ENCODE results near the gene XDH. TPM values are rescaled to one million over a fixed set of nuclear protein-coding genes. Genes with fewer than 3 reads are reported as not detected.

The XDH gene
- total RNA-seq, 1 donor from 2014 or later: 1.3 TPM

DNA sequence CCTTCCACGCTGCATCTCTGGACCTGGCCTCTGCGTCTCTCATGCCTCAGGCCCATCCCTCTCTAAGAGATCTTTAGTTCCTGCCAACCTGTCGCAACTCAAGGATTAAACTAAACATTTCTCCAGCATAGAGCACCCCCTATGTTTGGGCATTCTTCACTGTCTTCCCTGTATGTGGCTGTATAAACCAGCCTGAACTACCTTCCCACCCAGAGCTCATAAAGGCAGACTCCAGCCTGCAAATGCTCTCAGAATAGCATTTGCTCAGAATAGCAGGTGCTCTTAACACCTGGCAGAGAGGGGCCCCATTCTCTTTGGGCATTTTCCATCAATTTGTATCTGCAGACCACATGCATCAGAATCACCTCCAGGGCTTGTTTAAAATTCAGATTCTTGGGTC, 97.1 kb downstream of the XDH start:
- no peaks in the 10 kb centered on the region for H3K9me3 Mint-ChIP-seq (ENCODE audit: unreplicated experiment)
- H3K27ac Mint-ChIP-seq (ENCODE audit: unreplicated experiment): no peak overlapping the region
- no peaks in the 10 kb centered on the region for H3K4me1 Mint-ChIP-seq (ENCODE audit: low read depth, unreplicated experiment)
- no peak for DNase-seq
- no peaks in the 10 kb centered on the region for H3K36me3 Mint-ChIP-seq (ENCODE audit: unreplicated experiment)
- TF ChIP-seq, protein P1, sequence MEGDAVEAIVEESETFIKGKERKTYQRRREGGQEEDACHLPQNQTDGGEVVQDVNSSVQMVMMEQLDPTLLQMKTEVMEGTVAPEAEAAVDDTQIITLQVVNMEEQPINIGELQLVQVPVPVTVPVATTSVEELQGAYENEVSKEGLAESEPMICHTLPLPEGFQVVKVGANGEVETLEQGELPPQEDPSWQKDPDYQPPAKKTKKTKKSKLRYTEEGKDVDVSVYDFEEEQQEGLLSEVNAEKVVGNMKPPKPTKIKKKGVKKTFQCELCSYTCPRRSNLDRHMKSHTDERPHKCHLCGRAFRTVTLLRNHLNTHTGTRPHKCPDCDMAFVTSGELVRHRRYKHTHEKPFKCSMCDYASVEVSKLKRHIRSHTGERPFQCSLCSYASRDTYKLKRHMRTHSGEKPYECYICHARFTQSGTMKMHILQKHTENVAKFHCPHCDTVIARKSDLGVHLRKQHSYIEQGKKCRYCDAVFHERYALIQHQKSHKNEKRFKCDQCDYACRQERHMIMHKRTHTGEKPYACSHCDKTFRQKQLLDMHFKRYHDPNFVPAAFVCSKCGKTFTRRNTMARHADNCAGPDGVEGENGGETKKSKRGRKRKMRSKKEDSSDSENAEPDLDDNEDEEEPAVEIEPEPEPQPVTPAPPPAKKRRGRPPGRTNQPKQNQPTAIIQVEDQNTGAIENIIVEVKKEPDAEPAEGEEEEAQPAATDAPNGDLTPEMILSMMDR (IDR thresholded peaks at IDR 0.05; ENCODE audit: partially characterized antibody, unreplicated experiment): no peak
- H3K4me3 Mint-ChIP-seq (ENCODE audit: unreplicated experiment): no peak overlapping the region
- H3K27me3 Mint-ChIP-seq (ENCODE audit: unreplicated experiment): peaks cover 3% of the 10 kb centered on the region

DNA sequence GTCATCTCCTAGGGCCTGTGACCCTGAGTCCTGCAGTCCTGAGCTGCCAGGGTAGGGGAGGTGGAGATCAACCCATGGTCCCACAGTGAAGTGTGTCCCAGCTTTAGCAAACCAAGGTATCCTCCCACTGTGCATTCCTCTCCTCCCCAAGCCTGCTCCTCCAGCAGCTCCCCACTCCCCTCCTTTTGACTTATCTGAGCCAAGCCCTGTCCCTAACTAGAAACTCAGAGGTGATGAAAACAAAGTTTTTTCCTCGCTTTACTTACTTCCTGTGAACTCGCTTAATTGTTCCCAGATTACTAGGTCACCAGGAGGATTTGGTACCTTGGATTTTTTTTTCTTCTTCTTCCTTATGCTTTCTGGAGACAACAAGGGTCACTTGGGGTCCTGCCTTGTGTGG, 99.8 kb downstream of the XDH start:
- peaks cover 6% of the 10 kb centered on the region for H3K27me3 Mint-ChIP-seq (ENCODE audit: unreplicated experiment)
- H3K4me1 Mint-ChIP-seq (ENCODE audit: low read depth, unreplicated experiment): no peaks in the 10 kb centered on the region
- TF ChIP-seq, protein P1 (IDR thresholded peaks at IDR 0.05; ENCODE audit: partially characterized antibody, unreplicated experiment): no peak
- peaks cover 2% of the 10 kb centered on the region for H3K36me3 Mint-ChIP-seq (ENCODE audit: unreplicated experiment)
- H3K4me3 Mint-ChIP-seq (ENCODE audit: unreplicated experiment): no peak overlapping the region
- H3K27ac Mint-ChIP-seq (ENCODE audit: unreplicated experiment): no peak overlapping the region
- DNase-seq: no peak
- H3K9me3 Mint-ChIP-seq (ENCODE audit: unreplicated experiment): no peaks in the 10 kb centered on the region

DNA sequence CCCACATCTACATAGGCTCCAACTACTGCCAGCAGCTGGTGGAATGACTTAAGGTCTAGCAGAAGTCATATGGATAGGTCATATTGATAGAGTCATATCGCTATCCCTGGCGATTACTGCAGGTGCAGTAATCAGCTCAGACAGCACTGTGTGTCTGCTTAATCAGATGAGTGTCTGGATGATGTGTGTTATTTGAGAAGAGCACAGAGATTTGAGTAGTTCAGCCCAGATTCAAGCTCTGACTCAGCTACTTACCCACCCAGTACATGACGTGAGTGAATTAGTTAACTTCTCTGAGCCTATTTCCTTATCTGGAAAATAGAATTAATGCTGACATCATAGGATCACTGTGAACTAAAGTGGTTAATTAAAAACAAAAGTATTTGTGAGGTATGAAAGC, 101.6 kb downstream of the XDH start:
- TF ChIP-seq, protein P1 (IDR thresholded peaks at IDR 0.05; ENCODE audit: partially characterized antibody, unreplicated experiment): no peak
- Mint-ChIP-seq H3K27me3 (ENCODE audit: unreplicated experiment) (peaks cover 6% of the 10 kb centered on the region), H3K4me3 (ENCODE audit: unreplicated experiment) (no peak overlapping the region), H3K27ac (ENCODE audit: unreplicated experiment) (no peak overlapping the region), H3K36me3 (ENCODE audit: unreplicated experiment) (peaks cover 5% of the 10 kb centered on the region), H3K4me1 (ENCODE audit: low read depth, unreplicated experiment) (no peaks in the 10 kb centered on the region), H3K9me3 (ENCODE audit: unreplicated experiment) (no peaks in the 10 kb centered on the region)
- DNase-seq: no peak

DNA sequence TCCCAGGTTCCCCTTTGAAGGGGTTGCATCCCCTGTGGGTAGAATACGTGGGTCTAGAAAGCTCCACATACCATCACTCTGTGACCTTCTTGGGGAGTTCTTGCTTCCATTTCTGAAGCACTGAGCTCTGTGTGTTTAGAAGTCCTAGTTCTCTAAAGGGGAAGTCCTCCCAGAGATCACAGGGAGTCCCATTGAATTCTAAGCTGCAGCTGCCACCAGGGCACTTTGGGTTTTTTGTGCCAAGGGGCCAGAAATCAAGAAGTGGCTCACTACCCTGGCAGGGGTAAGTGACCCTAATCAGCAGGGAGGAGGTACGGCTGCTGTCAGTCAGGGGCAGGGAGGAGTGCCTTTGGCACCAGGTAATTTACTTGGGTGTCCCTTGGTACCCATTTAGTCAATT, 109.7 kb downstream of the XDH start:
- H3K4me1 Mint-ChIP-seq (ENCODE audit: low read depth, unreplicated experiment): no peaks in the 10 kb centered on the region
- no peak for DNase-seq
- peaks cover 1% of the 10 kb centered on the region for H3K27me3 Mint-ChIP-seq (ENCODE audit: unreplicated experiment)
- TF ChIP-seq, protein P1 (IDR thresholded peaks at IDR 0.05; ENCODE audit: partially characterized antibody, unreplicated experiment): no peak
- H3K27ac Mint-ChIP-seq (ENCODE audit: unreplicated experiment): no peak overlapping the region
- peaks cover 4% of the 10 kb centered on the region for H3K36me3 Mint-ChIP-seq (ENCODE audit: unreplicated experiment)
- H3K9me3 Mint-ChIP-seq (ENCODE audit: unreplicated experiment): peaks cover 4% of the 10 kb centered on the region
- H3K4me3 Mint-ChIP-seq (ENCODE audit: unreplicated experiment): no peak overlapping the region

DNA sequence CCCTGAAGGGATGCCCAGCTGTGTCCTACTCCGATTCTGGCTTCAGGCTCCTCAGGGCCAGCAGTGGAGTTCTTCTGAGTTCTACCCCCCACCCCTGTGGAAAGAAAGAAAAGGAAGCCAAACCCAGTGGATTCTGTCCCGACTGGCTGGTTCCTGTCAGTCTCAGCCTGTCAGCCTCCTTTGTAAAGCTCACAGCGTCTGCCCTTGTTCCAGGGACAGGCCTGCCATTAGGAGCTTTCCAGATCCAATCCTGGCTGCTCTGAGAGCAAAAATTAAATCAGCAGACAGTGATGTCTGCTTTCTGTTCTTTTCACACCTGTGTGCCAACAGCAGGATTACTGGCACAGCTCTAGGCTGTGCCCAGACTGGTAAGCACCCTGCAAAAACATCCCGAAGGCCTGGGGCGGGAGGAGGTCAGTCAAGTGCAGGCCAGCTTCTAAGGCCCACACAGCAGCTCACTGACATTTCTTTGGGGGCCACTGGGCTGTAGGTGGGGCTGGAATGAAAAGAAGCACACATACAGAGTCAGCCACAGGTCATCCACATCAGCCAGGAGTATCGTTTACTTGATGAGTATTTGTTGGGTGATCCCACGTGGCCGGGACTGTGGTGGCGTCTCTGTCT, 111.5 kb downstream of the XDH start:
- Mint-ChIP-seq H3K9me3 (ENCODE audit: unreplicated experiment) (peaks cover 4% of the 10 kb centered on the region), H3K27ac (ENCODE audit: unreplicated experiment) (no peak overlapping the region), H3K4me3 (ENCODE audit: unreplicated experiment) (no peak overlapping the region), H3K27me3 (ENCODE audit: unreplicated experiment) (peaks cover 1% of the 10 kb centered on the region), H3K36me3 (ENCODE audit: unreplicated experiment) (no peaks in the 10 kb centered on the region), H3K4me1 (ENCODE audit: low read depth, unreplicated experiment) (no peaks in the 10 kb centered on the region)
- TF ChIP-seq, protein P1 (IDR thresholded peaks at IDR 0.05; ENCODE audit: partially characterized antibody, unreplicated experiment): no peak
- no peak for DNase-seq

Measured in glutamatergic neuron (in vitro differentiated cells).